MCF 10A (cell line): ENCODE data around the gene ITIH1. TPM values are rescaled to one million over a fixed set of nuclear protein-coding genes. Genes with fewer than 3 reads are reported as not detected.

Experiments
- BruUV-seq: library from RNA; stranded (reverse); fragments of 400-500 nt; replicated peaks from 2 replicates; lab custom pipeline; 2021; lab: Mats Ljungman, UMichigan
- CTCF ChIA-PET: fragments of 300-600 bp; sonication (Branson Sonifier 250); formaldehyde crosslinking; extraction: SDS; loops from one replicate; lab custom pipeline; 2021; ENCODE audit warnings: antibody characterized with exemption, inconsistent platforms; lab: Yijun Ruan, JAX
- POLR2A ChIA-PET: fragments of 300-600, 350-650 bp; sonication (Branson Sonifier 250); formaldehyde crosslinking; extraction: SDS; loops from one replicate; lab custom pipeline; 2020; ENCODE audit warnings: antibody characterized with exemption, inconsistent platforms; lab: Yijun Ruan, JAX
- DNase-seq: peaks from one replicate; pipeline ENCODE4 v3.0.0-alpha.2; 2018; ENCODE audit not compliant: unreplicated experiment
- H3K27ac Mint-ChIP-seq: one replicate; pipeline ENCODE4 v1.8.0; 2022; ENCODE audit warnings: mild to moderate bottlenecking, low read depth, mixed read lengths; ENCODE audit not compliant: unreplicated experiment
- H3K27me3 Mint-ChIP-seq: one replicate; pipeline ENCODE4 v1.8.0; 2022; ENCODE audit warnings: mixed read lengths; ENCODE audit not compliant: insufficient read depth, unreplicated experiment
- H3K36me3 Mint-ChIP-seq: one replicate; pipeline ENCODE4 v1.8.0; 2022; ENCODE audit warnings: mild to moderate bottlenecking, moderate library complexity, mixed read lengths; ENCODE audit not compliant: insufficient read depth, unreplicated experiment
- H3K4me1 Mint-ChIP-seq: one replicate; pipeline ENCODE4 v1.8.0; 2022; ENCODE audit warnings: mixed read lengths; ENCODE audit not compliant: insufficient read depth, unreplicated experiment
- H3K4me3 Mint-ChIP-seq: one replicate; pipeline ENCODE4 v1.8.0; 2022; ENCODE audit warnings: mild to moderate bottlenecking, moderate library complexity, mixed read lengths; ENCODE audit not compliant: unreplicated experiment
- H3K9me3 Mint-ChIP-seq: one replicate; pipeline ENCODE4 v1.8.0; 2022; ENCODE audit warnings: mixed read lengths; ENCODE audit not compliant: unreplicated experiment
- intact Hi-C: fragments of 100-400 bp; cut with micrococcal nuclease; formaldehyde crosslinking; loops from 2 replicates; pipeline ENCODE4 v1.14.1; 2022
- total RNA-seq: library from RNA; stranded (reverse); gene quantifications from 2 replicates; pipeline ENCODE4 v1.2.3, GENCODE V29; 2022
- TF ChIP-seq, protein P1 (sequence below): fragments of 200-600 bp; IDR thresholded peaks from one replicate; pipeline ENCODE4 v1.8.0; 2022; ENCODE audit warnings: antibody characterized with exemption, mild to moderate bottlenecking; ENCODE audit not compliant: unreplicated experiment

Gene ITIH1
- total RNA-seq, 1 experiment from 2014 or later: not detected

GRCh38 chr3:52816654-52817053, 39.3 kb downstream of the ITIH1 start:
- intact Hi-C loops: no loop called here
- no peak overlapping the region for H3K4me3 Mint-ChIP-seq
- ChIA-PET POLR2A (interaction anchor here (0.6 kb wide), 1 partner anchor 37 kb away, joined by 3 read pairs; no protein-coding TSS in a partner anchor), CTCF (interaction anchor here (2.0 to 2.4 kb wide), 2 partner anchors 18 to 22 kb away, joined by 5 to 9 read pairs; no protein-coding TSS in a partner anchor)
- TF ChIP-seq, protein P1, sequence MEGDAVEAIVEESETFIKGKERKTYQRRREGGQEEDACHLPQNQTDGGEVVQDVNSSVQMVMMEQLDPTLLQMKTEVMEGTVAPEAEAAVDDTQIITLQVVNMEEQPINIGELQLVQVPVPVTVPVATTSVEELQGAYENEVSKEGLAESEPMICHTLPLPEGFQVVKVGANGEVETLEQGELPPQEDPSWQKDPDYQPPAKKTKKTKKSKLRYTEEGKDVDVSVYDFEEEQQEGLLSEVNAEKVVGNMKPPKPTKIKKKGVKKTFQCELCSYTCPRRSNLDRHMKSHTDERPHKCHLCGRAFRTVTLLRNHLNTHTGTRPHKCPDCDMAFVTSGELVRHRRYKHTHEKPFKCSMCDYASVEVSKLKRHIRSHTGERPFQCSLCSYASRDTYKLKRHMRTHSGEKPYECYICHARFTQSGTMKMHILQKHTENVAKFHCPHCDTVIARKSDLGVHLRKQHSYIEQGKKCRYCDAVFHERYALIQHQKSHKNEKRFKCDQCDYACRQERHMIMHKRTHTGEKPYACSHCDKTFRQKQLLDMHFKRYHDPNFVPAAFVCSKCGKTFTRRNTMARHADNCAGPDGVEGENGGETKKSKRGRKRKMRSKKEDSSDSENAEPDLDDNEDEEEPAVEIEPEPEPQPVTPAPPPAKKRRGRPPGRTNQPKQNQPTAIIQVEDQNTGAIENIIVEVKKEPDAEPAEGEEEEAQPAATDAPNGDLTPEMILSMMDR: no peak
- H3K4me1 Mint-ChIP-seq: no peaks in the 10 kb centered on the region
- H3K27me3 Mint-ChIP-seq: no peaks in the 10 kb centered on the region
- DNase-seq: no peak
- H3K27ac Mint-ChIP-seq: no peak overlapping the region
- no peaks in the 10 kb centered on the region for H3K9me3 Mint-ChIP-seq
- H3K36me3 Mint-ChIP-seq: no peaks in the 10 kb centered on the region
- no TSS peak for BruUV-seq

- Mint-ChIP-seq H3K9me3 (no peaks in the 10 kb centered on the region), H3K36me3 (no peaks in the 10 kb centered on the region), H3K27me3 (no peaks in the 10 kb centered on the region), H3K4me3 (no peak overlapping the region), H3K27ac (no peak overlapping the region), H3K4me1 (no peaks in the 10 kb centered on the region)
- no TSS peak for BruUV-seq
- intact Hi-C loops: no loop called here
- CTCF ChIA-PET: interaction anchor here (2.0 kb wide), 1 partner anchor 22 kb away, joined by 5 read pairs; no protein-coding TSS in a partner anchor
- POLR2A ChIA-PET: interaction anchor here (0.6 kb wide), 1 partner anchor 37 kb away, joined by 3 read pairs; no protein-coding TSS in a partner anchor
- TF ChIP-seq, protein P1: no peak
- no peak for DNase-seq
These were observed 39.8 kb downstream of the ITIH1 start for GRCh38 chr3:52817221-52817620.

DNA sequence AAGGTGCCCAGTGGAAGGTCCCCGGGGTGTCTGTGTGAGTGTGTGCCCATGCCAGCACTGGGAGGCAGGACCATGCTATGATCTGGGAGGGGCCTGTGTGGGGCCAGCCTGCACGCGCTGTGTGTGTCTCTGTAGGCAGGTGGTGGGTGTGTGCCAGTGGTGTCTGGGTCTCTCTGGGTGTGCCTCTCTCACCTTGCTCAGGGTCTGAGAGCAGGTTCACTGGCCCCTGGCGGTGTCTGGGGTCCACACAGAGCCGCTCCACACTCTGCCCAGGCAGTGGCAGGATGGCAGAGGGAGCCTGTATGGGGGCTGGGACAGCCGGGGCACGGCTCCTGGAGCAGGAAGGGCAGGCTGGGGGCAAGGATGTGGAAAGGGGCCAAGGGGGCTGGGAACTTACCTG, 40.5 kb downstream of the ITIH1 start:
- intact Hi-C loops: no loop called here
- Mint-ChIP-seq H3K27me3 (no peaks in the 10 kb centered on the region), H3K9me3 (no peaks in the 10 kb centered on the region), H3K4me1 (no peaks in the 10 kb centered on the region), H3K27ac (no peak overlapping the region), H3K36me3 (no peaks in the 10 kb centered on the region), H3K4me3 (no peak overlapping the region)
- DNase-seq: no peak
- ChIA-PET CTCF (no interaction called here), POLR2A (no interaction called here)
- no TSS peak for BruUV-seq
- TF ChIP-seq, protein P1: no peak

- H3K4me3 Mint-ChIP-seq: no peak overlapping the region
- H3K27me3 Mint-ChIP-seq: no peaks in the 10 kb centered on the region
- intact Hi-C loops: loop anchor here (2.0 kb wide), 1 partner anchor 77 kb away; no protein-coding TSS in a partner anchor
- BruUV-seq: no TSS peak
- TF ChIP-seq, protein P1: no peak
- H3K27ac Mint-ChIP-seq: no peak overlapping the region
- H3K36me3 Mint-ChIP-seq: no peaks in the 10 kb centered on the region
- no peaks in the 10 kb centered on the region for H3K9me3 Mint-ChIP-seq
- POLR2A ChIA-PET: no interaction called here
- no peaks in the 10 kb centered on the region for H3K4me1 Mint-ChIP-seq
- CTCF ChIA-PET: interaction anchor here (0.6 to 1.3 kb wide), 2 partner anchors 33 to 74 kb away, joined by 3 read pairs; no protein-coding TSS in a partner anchor
- DNase-seq: no peak
These were observed 42.5 kb downstream of the ITIH1 start for GRCh38 chr3:52819936-52820335.
